SJSA1 (cell line): ENCODE data around the gene SAPCD1. TPM values are rescaled to one million over a fixed set of nuclear protein-coding genes. Genes with fewer than 3 reads are reported as not detected.

Experiments used
- DNase-seq, 2 experiments: peaks; one replicate each; pipeline ENCODE4 v3.0.0-alpha.2; 2015 to 2020; ENCODE audit warnings: low spot score in 2 of 2, low read depth in 1 of 2
- H3K27ac ChIP-seq: fragments of 250-450 bp; sonication (Bioruptor Pico); 2 replicates; pipeline ENCODE4 v1.5.1; 2020; ENCODE audit warnings: mild to moderate bottlenecking, moderate library complexity
- H3K27me3 ChIP-seq: fragments of 250-450 bp; sonication (Bioruptor Pico); replicated peaks from 2 replicates; pipeline ENCODE4 v1.5.1; 2020; ENCODE audit warnings: mild to moderate bottlenecking, moderate library complexity
- H3K36me3 ChIP-seq: fragments of 250-450 bp; sonication (Bioruptor Pico); 2 replicates; pipeline ENCODE4 v1.5.1; 2020; ENCODE audit warnings: mild to moderate bottlenecking
- H3K4me1 ChIP-seq: fragments of 250-450 bp; sonication (Bioruptor Pico); replicated peaks from 2 replicates; pipeline ENCODE4 v1.6.1; 2021; ENCODE audit warnings: mild to moderate bottlenecking
- H3K4me3 ChIP-seq: fragments of 250-450 bp; sonication (Bioruptor Pico); 2 replicates; pipeline ENCODE4 v1.5.1; 2020; ENCODE audit warnings: mild to moderate bottlenecking
- H3K9me3 ChIP-seq: fragments of 250-450 bp; sonication (Bioruptor Pico); replicated peaks from 2 replicates; pipeline ENCODE4 v1.5.1; 2020; ENCODE audit warnings: mild to moderate bottlenecking
- total RNA-seq: library from RNA; depleted of rRNA; stranded (reverse); fragments of >200 nt; shearing (Covaris generic); gene quantifications from 2 replicates; pipeline ENCODE4 v1.2.3, GENCODE V29; 2014; rRNA removed

The SAPCD1 gene
- total RNA-seq = 1.4 TPM in 1 of 2 replicates, not detected in the other

GRCh38 chr6:31762356-31762755 is at the start of gene SAPCD1:
Gene SAPCD1, plus strand, starts transcription at chr6:31762656. Its CDS starts 399 bp downstream, at chr6:31763055.
- Histone ChIP-seq H3K4me3 (no peak within 1 kb of the TSS), H3K4me1 (peaks cover 10% of the 10 kb centered on the region), H3K27ac (no peak within 1 kb of the TSS), H3K36me3 (peaks cover 5% of the 10 kb centered on the region; the same call in 1 of the 2 replicates), H3K9me3 (no peaks in the 10 kb centered on the region), H3K27me3 (no peaks in the 10 kb centered on the region)
- no peak for DNase-seq

DNA sequence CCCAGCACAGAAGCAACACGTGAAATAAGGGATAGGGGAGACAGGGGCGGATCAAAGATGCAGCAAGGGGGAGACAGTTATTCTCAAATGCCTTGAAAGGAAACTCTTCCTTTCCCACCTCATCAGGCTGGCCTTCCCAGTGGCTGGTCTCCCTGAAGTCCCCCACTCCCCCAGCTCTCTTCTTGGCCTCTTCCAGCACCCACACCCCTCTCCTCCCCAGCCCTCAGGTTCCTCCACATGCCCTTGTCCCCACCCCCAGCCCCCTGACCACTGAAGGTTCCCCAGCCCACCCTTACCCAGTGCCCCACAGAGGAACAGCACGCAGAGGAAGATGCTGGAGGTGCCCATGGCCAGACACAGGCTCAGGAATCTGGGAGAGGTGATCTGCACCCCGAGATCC is 49.0 kb upstream of the SAPCD1 start:
- Histone ChIP-seq H3K36me3 (no peaks in the 10 kb centered on the region), H3K27me3 (no peaks in the 10 kb centered on the region), H3K4me3 (no peak overlapping the region), H3K27ac (no peak overlapping the region), H3K9me3 (no peaks in the 10 kb centered on the region), H3K4me1 (peaks cover 3% of the 10 kb centered on the region; the same call in 1 of the 2 replicates)
- DNase-seq = no peak

DNA sequence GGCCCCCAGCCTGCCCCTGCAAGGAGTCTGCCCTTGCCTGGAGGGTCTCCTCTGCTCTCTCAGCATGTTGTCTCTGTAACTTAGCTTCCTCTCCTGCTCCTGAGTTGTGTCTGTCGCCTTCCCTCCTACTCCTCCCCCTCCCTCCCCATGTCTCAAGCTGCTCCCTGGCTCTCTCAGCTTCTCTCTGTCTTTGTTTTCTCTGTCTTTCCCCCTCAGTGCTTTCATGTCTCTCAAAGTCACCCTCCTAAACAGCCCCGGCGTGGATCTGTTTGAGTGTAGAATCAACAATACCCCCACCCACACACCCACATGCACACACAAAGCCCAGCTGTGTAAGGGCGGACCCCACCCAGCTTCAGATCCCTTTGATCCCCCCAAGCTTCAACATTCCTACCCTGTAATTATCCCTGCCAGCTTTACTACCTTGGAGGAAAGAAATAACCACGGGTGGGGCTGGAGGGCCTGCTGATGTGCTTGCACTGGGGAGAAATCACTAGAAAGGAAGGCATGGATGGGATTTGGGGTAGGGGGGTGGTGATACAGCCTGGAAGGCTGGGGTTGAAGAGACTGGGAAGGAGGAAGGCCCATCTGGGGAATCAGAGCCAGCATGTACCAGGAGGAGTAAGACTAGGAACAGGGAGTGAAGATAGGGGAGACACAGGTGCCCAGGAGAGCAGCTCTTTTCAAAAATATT is 48.3 kb upstream of the SAPCD1 start:
- Histone ChIP-seq H3K27me3 (no peaks in the 10 kb centered on the region), H3K9me3 (no peaks in the 10 kb centered on the region), H3K27ac (no peak overlapping the region), H3K4me3 (no peak overlapping the region), H3K4me1 (peaks cover 3% of the 10 kb centered on the region; the same call in 1 of the 2 replicates), H3K36me3 (no peaks in the 10 kb centered on the region)
- no peak for DNase-seq

- no peak for DNase-seq
- Histone ChIP-seq H3K4me1 (peaks cover 3% of the 10 kb centered on the region; the same call in 1 of the 2 replicates), H3K4me3 (no peak within 1 kb of the TSS), H3K36me3 (no peaks in the 10 kb centered on the region), H3K27ac (no peak within 1 kb of the TSS), H3K27me3 (no peaks in the 10 kb centered on the region), H3K9me3 (no peaks in the 10 kb centered on the region)
Observed at GRCh38 chr6:31715022-31715958, 47.2 kb upstream of the SAPCD1 start, which contains the start of gene LY6G6D. Gene LY6G6D, plus strand, starts transcription at chr6:31715348. Its CDS starts 8 bp downstream, at chr6:31715356.

GRCh38 chr6:31717499-31718222 is 44.8 kb upstream of the SAPCD1 start:
- H3K27ac ChIP-seq = no peak overlapping the region
- no peak overlapping the region for H3K4me3 ChIP-seq
- DNase-seq = no peak
- no peaks in the 10 kb centered on the region for H3K36me3 ChIP-seq
- H3K4me1 ChIP-seq = peaks cover 3% of the 10 kb centered on the region; the same call in 1 of the 2 replicates
- no peaks in the 10 kb centered on the region for H3K27me3 ChIP-seq
- no peaks in the 10 kb centered on the region for H3K9me3 ChIP-seq

DNA sequence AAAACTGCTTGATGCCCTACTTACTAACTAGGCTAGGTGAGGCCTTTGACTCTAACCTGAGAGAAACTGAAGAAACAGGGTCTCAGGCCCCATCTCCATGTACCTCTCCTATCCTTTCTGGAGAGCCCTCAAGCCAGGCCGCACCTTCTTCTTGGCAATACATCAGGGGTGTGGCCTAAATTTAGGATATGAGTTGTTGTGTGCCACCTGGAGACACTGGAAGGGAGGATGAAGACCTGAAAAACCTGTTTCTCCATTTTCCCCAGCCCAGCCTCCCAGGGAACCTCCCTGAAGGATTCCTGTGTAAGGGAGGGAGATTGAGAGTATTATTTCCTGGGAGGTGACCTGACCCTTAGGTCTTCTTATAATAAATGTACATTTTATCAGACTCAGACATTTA is 44.2 kb upstream of the SAPCD1 start:
- Histone ChIP-seq H3K36me3 (no peaks in the 10 kb centered on the region), H3K4me3 (no peak overlapping the region), H3K9me3 (no peaks in the 10 kb centered on the region), H3K27me3 (no peaks in the 10 kb centered on the region), H3K27ac (no peak overlapping the region), H3K4me1 (peaks cover 3% of the 10 kb centered on the region; the same call in 1 of the 2 replicates)
- no peak for DNase-seq

DNA sequence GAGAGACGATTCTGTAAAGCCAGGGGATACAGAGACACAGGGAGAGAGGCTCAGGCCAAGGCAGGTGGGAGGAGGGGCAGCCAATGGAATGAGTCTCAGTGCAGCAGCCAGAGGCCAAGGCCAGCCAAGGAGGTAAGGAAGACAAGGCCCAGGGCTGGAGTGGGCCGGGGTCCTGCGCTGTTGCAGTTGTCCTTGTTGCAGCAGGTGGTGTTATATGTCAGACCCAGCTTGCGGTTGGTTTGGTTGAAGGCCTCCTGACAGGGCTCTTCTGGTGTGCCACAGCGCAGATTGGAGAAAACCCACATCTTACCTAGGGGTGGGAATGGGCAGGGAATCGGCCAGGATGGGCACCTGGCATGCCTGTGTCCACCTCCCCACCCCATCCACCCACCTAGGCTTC is 43.5 kb upstream of the SAPCD1 start:
- H3K36me3 ChIP-seq = no peaks in the 10 kb centered on the region
- no peaks in the 10 kb centered on the region for H3K9me3 ChIP-seq
- H3K4me3 ChIP-seq = no peak overlapping the region
- peaks cover 1% of the 10 kb centered on the region; the same call in 1 of the 2 replicates for H3K4me1 ChIP-seq
- no peaks in the 10 kb centered on the region for H3K27me3 ChIP-seq
- no peak for DNase-seq
- H3K27ac ChIP-seq = no peak overlapping the region

DNA sequence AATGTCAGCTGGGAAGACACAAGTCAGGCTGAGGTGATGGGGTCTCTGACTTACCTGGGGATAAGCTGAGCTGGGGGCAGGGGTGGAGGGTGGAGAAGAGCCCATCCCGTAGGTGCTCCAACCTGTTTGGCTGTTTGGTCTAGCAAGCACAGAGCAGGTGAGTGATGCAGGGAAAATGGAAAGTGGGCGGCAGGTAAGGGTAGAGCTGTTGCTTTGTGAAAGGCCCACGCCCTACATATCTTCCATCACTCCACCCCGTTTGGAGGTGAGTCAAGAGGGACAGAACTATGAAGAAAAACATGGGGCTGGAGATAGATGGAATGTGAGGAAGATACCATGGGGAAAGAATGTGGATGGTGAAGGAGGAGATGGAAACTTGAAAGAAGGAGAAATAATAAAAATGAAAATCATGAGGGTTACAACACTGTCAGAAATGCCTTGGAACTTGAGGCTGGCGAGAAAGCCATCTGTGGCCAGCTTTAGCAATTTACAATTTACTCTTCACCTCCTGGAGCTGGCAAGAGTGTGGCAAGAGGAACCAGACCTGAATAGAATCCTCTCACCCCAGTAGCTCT is 42.2 kb upstream of the SAPCD1 start:
- Histone ChIP-seq H3K36me3 (no peaks in the 10 kb centered on the region; the same call in 1 of the 2 replicates), H3K27me3 (no peaks in the 10 kb centered on the region), H3K4me1 (no peaks in the 10 kb centered on the region), H3K4me3 (no peak overlapping the region), H3K9me3 (no peaks in the 10 kb centered on the region), H3K27ac (no peak overlapping the region)
- DNase-seq = no peak

- no peak within 1 kb of the TSS for H3K27ac ChIP-seq
- peaks cover 5% of the 10 kb centered on the region for H3K36me3 ChIP-seq
- no peak within 1 kb of the TSS for H3K4me3 ChIP-seq
- DNase-seq = no peak
- no peaks in the 10 kb centered on the region for H3K4me1 ChIP-seq
- H3K27me3 ChIP-seq = no peaks in the 10 kb centered on the region
- no peaks in the 10 kb centered on the region for H3K9me3 ChIP-seq
Observed at GRCh38 chr6:31721351-31722020, 41.0 kb upstream of the SAPCD1 start, which contains the start of gene LY6G6C. Gene LY6G6C, minus strand, starts transcription at chr6:31721746. Its CDS starts 67 bp downstream, at chr6:31721679.

- Histone ChIP-seq H3K4me1 (no peaks in the 10 kb centered on the region), H3K27ac (no peak overlapping the region)
- DNase-seq = no peak
Observed at GRCh38 chr6:31722173-31722572, 40.3 kb upstream of the SAPCD1 start.

GRCh38 chr6:31723245-31723979 is 39.0 kb upstream of the SAPCD1 start, which contains the start of gene MPIG6B:
Gene MPIG6B, plus strand, starts transcription at chr6:31723373. Its CDS starts 11 bp downstream, at chr6:31723384.
- Histone ChIP-seq H3K4me1 (no peaks in the 10 kb centered on the region), H3K36me3 (peaks cover 22% of the 10 kb centered on the region), H3K4me3 (no peak within 1 kb of the TSS), H3K9me3 (no peaks in the 10 kb centered on the region), H3K27ac (no peak within 1 kb of the TSS), H3K27me3 (no peaks in the 10 kb centered on the region)
- DNase-seq = no peak

More at GRCh38 chr6:31722173-31722572, 40.3 kb upstream of the SAPCD1 start:
- H3K4me3 ChIP-seq = no peak overlapping the region
- no peaks in the 10 kb centered on the region for H3K9me3 ChIP-seq
- no peaks in the 10 kb centered on the region for H3K27me3 ChIP-seq
- H3K36me3 ChIP-seq = peaks cover 11% of the 10 kb centered on the region
